NCI-H510A (cell line): Measurements from ENCODE around the gene LRRC4.

Source experiments
- DNase-seq: peaks from one replicate; lab custom pipeline; 2025; lab: John Stamatoyannopoulos, UW

Gene LRRC4

GRCh38 chr7:128030654-128031611, at the start of gene LRRC4:
Gene LRRC4 (minus strand): TSS chr7:128031437. CDS start chr7:128030640, 797 bp downstream.
- DNase-seq, result no peak

- DNase-seq, result no peak
Measured at GRCh38 chr7:128080169-128080568, 48.9 kb upstream of the LRRC4 start.

- DNase-seq, result no peak
Measured at GRCh38 chr7:128078309-128078708, 47.1 kb upstream of the LRRC4 start.

GRCh38 chr7:128076796-128077271, 45.6 kb upstream of the LRRC4 start:
- DNase-seq, result no peak

GRCh38 chr7:128076196-128076795, 45.1 kb upstream of the LRRC4 start:
- DNase-seq, result no peak

GRCh38 chr7:128075242-128076095, 44.2 kb upstream of the LRRC4 start:
- DNase-seq, result no peak

GRCh38 chr7:128074736-128075135, 43.5 kb upstream of the LRRC4 start:
- DNase-seq, result no peak

- no peak for DNase-seq
Measured at GRCh38 chr7:128074336-128074735, 43.1 kb upstream of the LRRC4 start.

GRCh38 chr7:128073671-128074310, 42.6 kb upstream of the LRRC4 start:
- DNase-seq, result no peak

GRCh38 chr7:128071801-128072200, 40.6 kb upstream of the LRRC4 start:
- DNase-seq, result no peak

- no peak for DNase-seq
Measured at GRCh38 chr7:128071376-128071775, 40.1 kb upstream of the LRRC4 start.

GRCh38 chr7:128069373-128070364, 38.4 kb upstream of the LRRC4 start:
- no peak for DNase-seq

GRCh38 chr7:128068785-128069184, 37.5 kb upstream of the LRRC4 start:
- no peak for DNase-seq

- DNase-seq, result no peak
Measured at GRCh38 chr7:128067983-128068382, 36.7 kb upstream of the LRRC4 start.

GRCh38 chr7:128066858-128067257, 35.6 kb upstream of the LRRC4 start:
- no peak for DNase-seq

GRCh38 chr7:128066395-128066794, 35.2 kb upstream of the LRRC4 start:
- DNase-seq, result no peak

GRCh38 chr7:128065872-128066271, 34.6 kb upstream of the LRRC4 start:
- DNase-seq, result no peak

GRCh38 chr7:128063088-128063487, 31.9 kb upstream of the LRRC4 start:
- no peak for DNase-seq

- DNase-seq, result no peak
Measured at GRCh38 chr7:128060018-128060417, 28.8 kb upstream of the LRRC4 start.
